WTC11 (cell line): Measurements from ENCODE around the gene KCNMA1. TPM values are rescaled to one million over a fixed set of nuclear protein-coding genes. Genes with fewer than 3 reads are reported as not detected.
A peak's percentile ranks its signal among the peaks of the same experiment; 100 is the strongest.

Source experiments
- ATAC-seq: fragments of 200-7000 bp; cut with Tn5 transposase; 2 replicates; pipeline ENCODE4 v1.10.0; 2021; ENCODE audit warnings: mild to moderate bottlenecking, moderate library complexity
- CTCF ChIA-PET: fragments of 300-600 bp; sonication (Branson Sonifier 250); formaldehyde crosslinking; loops from one replicate; lab custom pipeline; 2021; ENCODE audit warnings: antibody characterized with exemption; lab: Charles Lee
- POLR2A ChIA-PET: fragments of 350-600 bp; sonication (Branson Sonifier 250); formaldehyde crosslinking; loops from one replicate; lab custom pipeline; 2021; ENCODE audit warnings: antibody characterized with exemption; lab: Charles Lee
- DNase-seq: peaks from one replicate; pipeline ENCODE4 v3.0.0; 2021; ENCODE audit warnings: low spot score
- H3K27ac Mint-ChIP-seq: 2 replicates; pipeline ENCODE4 v1.8.0; 2021; ENCODE audit warnings: mixed read lengths
- H3K27me3 Mint-ChIP-seq: 2 replicates; pipeline ENCODE4 v1.8.0; 2021; ENCODE audit warnings: low read depth, mild to moderate bottlenecking, moderate library complexity, mixed read lengths
- H3K36me3 Mint-ChIP-seq: 2 replicates; pipeline ENCODE4 v1.8.0; 2021; ENCODE audit warnings: mixed read lengths
- H3K4me1 Mint-ChIP-seq: 2 replicates; pipeline ENCODE4 v1.8.0; 2022; ENCODE audit warnings: mixed read lengths
- H3K4me3 Mint-ChIP-seq: 2 replicates; pipeline ENCODE4 v1.8.0; 2021; ENCODE audit warnings: mild to moderate bottlenecking, moderate library complexity, mixed read lengths
- H3K9me3 Mint-ChIP-seq: 2 replicates; pipeline ENCODE4 v1.8.0; 2021; ENCODE audit warnings: mixed read lengths
- CREM ChIP-seq: sonication (generic); formaldehyde crosslinking; IDR thresholded peaks from 2 replicates; pipeline ENCODE4 v1.8.1; 2022; ENCODE audit warnings: mild to moderate bottlenecking, missing genetic modification reagents, moderate library complexity
- ELF4 ChIP-seq: sonication (generic); formaldehyde crosslinking; IDR thresholded peaks from 2 replicates; pipeline ENCODE4 v1.8.1; 2022; ENCODE audit warnings: low read depth, mild to moderate bottlenecking, moderate library complexity, missing genetic modification reagents
- GTF2I ChIP-seq: fragments of 250-450 bp; sonication (Bioruptor Pico); conservative IDR thresholded peaks from 2 replicates; pipeline ENCODE4 v1.4.0; 2021; ENCODE audit warnings: mild to moderate bottlenecking
- HMGA2 ChIP-seq: fragments of 250-450 bp; sonication (Bioruptor Pico); IDR thresholded peaks from 2 replicates; pipeline ENCODE4 v1.4.0; 2021; ENCODE audit warnings: mild to moderate bottlenecking, moderate library complexity
- IRF2 ChIP-seq: sonication (generic); formaldehyde crosslinking; IDR thresholded peaks from 2 replicates; pipeline ENCODE4 v1.8.0; 2022; ENCODE audit warnings: low read depth, missing genetic modification reagents, borderline replicate concordance
- JUN ChIP-seq: sonication (generic); formaldehyde crosslinking; IDR thresholded peaks from 2 replicates; pipeline ENCODE4 v1.8.0; 2023; ENCODE audit warnings: mild to moderate bottlenecking, missing genetic modification reagents
- MXD4 ChIP-seq: fragments of 250-450 bp; sonication (Bioruptor Pico); IDR thresholded peaks from 2 replicates; pipeline ENCODE4 v1.8.0; 2021; ENCODE audit warnings: mild to moderate bottlenecking, moderate library complexity, borderline replicate concordance
- SOX15 ChIP-seq: fragments of 250-450 bp; sonication (Bioruptor Pico); IDR thresholded peaks from 2 replicates; pipeline ENCODE4 v1.9.0; 2021; ENCODE audit warnings: mild to moderate bottlenecking
- TCF7 ChIP-seq: sonication (generic); formaldehyde crosslinking; IDR thresholded peaks from 2 replicates; pipeline ENCODE4 v1.8.0; 2022; ENCODE audit warnings: mild to moderate bottlenecking, low read depth, missing genetic modification reagents, moderate library complexity
- TP53 ChIP-seq: sonication (generic); formaldehyde crosslinking; IDR thresholded peaks from 2 replicates; pipeline ENCODE4 v1.8.1; 2023; ENCODE audit warnings: mild to moderate bottlenecking, missing genetic modification reagents
- ZNF416 ChIP-seq: fragments of 250-450 bp; sonication (Bioruptor Pico); IDR thresholded peaks from 2 replicates; pipeline ENCODE4 v1.9.0; 2021; ENCODE audit warnings: mild to moderate bottlenecking, inconsistent platforms
- ZNF423 ChIP-seq: fragments of 250-450 bp; sonication (Bioruptor Pico); IDR thresholded peaks from 2 replicates; pipeline ENCODE4 v2.1.2; 2022; ENCODE audit warnings: mild to moderate bottlenecking, moderate library complexity
- total RNA-seq: library from RNA; stranded (reverse); gene quantifications from 3 replicates; pipeline ENCODE4 v1.2.3, GENCODE V29; 2021
- TF ChIP-seq, protein P1 (sequence below): fragments of 250-450 bp; sonication (Bioruptor Pico); IDR thresholded peaks from 2 replicates; pipeline ENCODE4 v1.9.0; 2021; ENCODE audit warnings: mild to moderate bottlenecking
- TF ChIP-seq, protein P2 (sequence below): sonication (generic); formaldehyde crosslinking; IDR thresholded peaks from 2 replicates; pipeline ENCODE4 v1.8.1; 2023; ENCODE audit warnings: mild to moderate bottlenecking, missing genetic modification reagents
- TF ChIP-seq, protein P3 (sequence below): fragments of 250-450 bp; sonication (Bioruptor Pico); IDR thresholded peaks from 2 replicates; pipeline ENCODE4 v1.8.0; 2021; ENCODE audit warnings: mild to moderate bottlenecking
- TF ChIP-seq, protein P4 (sequence below): sonication (generic); formaldehyde crosslinking; IDR thresholded peaks from 2 replicates; pipeline ENCODE4 v1.8.1; 2023; ENCODE audit warnings: mild to moderate bottlenecking, missing genetic modification reagents, moderate library complexity
- TF ChIP-seq, protein P5 (sequence below): fragments of 250-450 bp; sonication (Bioruptor Pico); conservative IDR thresholded peaks from 2 replicates; pipeline ENCODE4 v1.9.0; 2021; ENCODE audit warnings: mild to moderate bottlenecking
- TF ChIP-seq, protein P6 (sequence below): sonication (generic); formaldehyde crosslinking; IDR thresholded peaks from 2 replicates; pipeline ENCODE4 v1.8.1; 2022; ENCODE audit warnings: low read depth, missing genetic modification reagents, borderline replicate concordance

The KCNMA1 gene
- total RNA-seq, 1 experiment from 2014 or later = 7.3 TPM

DNA sequence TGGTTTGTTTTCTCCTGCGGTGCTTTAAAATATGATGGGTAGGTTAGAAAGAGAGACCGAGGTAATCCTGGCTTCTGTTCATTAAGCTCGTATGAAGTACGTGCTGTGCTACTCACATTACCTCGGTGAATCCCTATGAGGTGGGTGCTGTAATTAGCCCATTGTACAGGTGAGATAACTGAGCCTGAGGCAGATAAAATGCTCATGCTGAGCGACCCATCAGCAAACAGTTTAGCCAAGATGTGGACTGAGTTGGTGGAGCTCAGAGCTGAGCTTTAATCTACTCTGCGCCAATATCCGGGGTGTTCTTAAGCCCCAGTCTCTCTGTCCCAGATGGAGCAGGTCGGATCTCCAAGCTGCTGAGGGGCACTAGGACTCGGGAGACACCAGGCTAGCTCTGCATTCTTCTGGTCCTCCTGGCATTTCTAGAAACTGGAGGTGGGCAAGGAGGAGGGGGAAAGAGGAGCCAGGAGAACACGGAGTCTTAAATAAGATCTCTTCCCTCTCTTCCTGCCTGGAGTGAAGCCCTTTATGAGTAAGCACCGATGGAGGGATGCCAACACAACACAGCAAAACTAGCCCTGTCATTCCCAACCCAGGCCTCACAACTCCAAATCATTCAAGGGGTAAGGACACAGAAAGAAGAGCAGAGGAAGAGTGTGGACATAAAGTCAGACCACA lies 458.5 kb downstream of the KCNMA1 start:
- POLR2A ChIA-PET = no interaction called here
- Mint-ChIP-seq H3K36me3 (no peaks in the 10 kb centered on the region), H3K4me1 (peaks cover 9% of the 10 kb centered on the region), H3K27me3 (no peaks in the 10 kb centered on the region), H3K9me3 (no peaks in the 10 kb centered on the region; the same call in 1 of the 2 replicates), H3K27ac (no peak overlapping the region), H3K4me3 (no peak overlapping the region)
- DNase-seq (no peak), ATAC-seq (peak; percentile 88)
- CTCF ChIA-PET = interaction anchor here (1.0 to 1.2 kb wide), 2 partner anchors 9 to 13 kb away, joined by 4 to 5 read pairs; no protein-coding TSS in a partner anchor
- TF ChIP-seq CREM (CRISPR knock-in tag) (no peak), GTF2I (CRISPR knock-in tag) (peak; percentile 93)
- TF ChIP-seq, protein P1, sequence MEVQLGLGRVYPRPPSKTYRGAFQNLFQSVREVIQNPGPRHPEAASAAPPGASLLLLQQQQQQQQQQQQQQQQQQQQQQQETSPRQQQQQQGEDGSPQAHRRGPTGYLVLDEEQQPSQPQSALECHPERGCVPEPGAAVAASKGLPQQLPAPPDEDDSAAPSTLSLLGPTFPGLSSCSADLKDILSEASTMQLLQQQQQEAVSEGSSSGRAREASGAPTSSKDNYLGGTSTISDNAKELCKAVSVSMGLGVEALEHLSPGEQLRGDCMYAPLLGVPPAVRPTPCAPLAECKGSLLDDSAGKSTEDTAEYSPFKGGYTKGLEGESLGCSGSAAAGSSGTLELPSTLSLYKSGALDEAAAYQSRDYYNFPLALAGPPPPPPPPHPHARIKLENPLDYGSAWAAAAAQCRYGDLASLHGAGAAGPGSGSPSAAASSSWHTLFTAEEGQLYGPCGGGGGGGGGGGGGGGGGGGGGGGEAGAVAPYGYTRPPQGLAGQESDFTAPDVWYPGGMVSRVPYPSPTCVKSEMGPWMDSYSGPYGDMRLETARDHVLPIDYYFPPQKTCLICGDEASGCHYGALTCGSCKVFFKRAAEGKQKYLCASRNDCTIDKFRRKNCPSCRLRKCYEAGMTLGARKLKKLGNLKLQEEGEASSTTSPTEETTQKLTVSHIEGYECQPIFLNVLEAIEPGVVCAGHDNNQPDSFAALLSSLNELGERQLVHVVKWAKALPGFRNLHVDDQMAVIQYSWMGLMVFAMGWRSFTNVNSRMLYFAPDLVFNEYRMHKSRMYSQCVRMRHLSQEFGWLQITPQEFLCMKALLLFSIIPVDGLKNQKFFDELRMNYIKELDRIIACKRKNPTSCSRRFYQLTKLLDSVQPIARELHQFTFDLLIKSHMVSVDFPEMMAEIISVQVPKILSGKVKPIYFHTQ (CRISPR knock-in tag) = no peak

DNA sequence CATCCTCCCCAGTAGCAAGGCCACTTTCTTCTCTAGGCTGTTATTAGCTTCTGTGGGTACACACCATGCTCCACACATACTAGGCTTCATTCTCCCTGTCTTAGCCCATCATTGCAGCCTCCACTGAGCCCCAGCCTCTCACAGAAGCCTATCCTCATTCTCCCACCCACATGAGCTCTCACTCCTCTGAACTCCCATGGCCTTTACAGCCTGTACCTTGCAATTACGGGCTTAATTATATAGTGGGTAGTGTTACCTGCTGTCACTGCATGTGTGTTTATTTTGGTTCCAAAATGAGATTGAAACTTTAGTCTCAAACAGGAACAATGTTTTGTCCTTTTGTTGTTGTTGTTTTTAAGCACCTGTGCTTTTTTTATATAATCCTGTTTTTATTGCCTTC lies 460.0 kb downstream of the KCNMA1 start:
- no peak overlapping the region for H3K27ac Mint-ChIP-seq
- CTCF ChIA-PET = no interaction called here
- no peak for TF ChIP-seq IRF2 (CRISPR knock-in tag)
- TF ChIP-seq TCF7 (CRISPR knock-in tag) = no peak
- TF ChIP-seq HMGA2 (CRISPR knock-in tag) = no peak
- no peak for TF ChIP-seq TP53
- TF ChIP-seq JUN (CRISPR knock-in tag) = no peak
- TF ChIP-seq, protein P2, sequence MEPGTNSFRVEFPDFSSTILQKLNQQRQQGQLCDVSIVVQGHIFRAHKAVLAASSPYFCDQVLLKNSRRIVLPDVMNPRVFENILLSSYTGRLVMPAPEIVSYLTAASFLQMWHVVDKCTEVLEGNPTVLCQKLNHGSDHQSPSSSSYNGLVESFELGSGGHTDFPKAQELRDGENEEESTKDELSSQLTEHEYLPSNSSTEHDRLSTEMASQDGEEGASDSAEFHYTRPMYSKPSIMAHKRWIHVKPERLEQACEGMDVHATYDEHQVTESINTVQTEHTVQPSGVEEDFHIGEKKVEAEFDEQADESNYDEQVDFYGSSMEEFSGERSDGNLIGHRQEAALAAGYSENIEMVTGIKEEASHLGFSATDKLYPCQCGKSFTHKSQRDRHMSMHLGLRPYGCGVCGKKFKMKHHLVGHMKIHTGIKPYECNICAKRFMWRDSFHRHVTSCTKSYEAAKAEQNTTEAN (CRISPR knock-in tag) = no peak
- no peak for TF ChIP-seq SOX15
- TF ChIP-seq, protein P3, sequence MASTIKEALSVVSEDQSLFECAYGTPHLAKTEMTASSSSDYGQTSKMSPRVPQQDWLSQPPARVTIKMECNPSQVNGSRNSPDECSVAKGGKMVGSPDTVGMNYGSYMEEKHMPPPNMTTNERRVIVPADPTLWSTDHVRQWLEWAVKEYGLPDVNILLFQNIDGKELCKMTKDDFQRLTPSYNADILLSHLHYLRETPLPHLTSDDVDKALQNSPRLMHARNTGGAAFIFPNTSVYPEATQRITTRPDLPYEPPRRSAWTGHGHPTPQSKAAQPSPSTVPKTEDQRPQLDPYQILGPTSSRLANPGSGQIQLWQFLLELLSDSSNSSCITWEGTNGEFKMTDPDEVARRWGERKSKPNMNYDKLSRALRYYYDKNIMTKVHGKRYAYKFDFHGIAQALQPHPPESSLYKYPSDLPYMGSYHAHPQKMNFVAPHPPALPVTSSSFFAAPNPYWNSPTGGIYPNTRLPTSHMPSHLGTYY (CRISPR knock-in tag) = no peak
- TF ChIP-seq, protein P4, sequence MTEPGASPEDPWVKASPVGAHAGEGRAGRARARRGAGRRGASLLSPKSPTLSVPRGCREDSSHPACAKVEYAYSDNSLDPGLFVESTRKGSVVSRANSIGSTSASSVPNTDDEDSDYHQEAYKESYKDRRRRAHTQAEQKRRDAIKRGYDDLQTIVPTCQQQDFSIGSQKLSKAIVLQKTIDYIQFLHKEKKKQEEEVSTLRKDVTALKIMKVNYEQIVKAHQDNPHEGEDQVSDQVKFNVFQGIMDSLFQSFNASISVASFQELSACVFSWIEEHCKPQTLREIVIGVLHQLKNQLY (CRISPR knock-in tag) = no peak
- no peak for TF ChIP-seq ZNF416
- TF ChIP-seq, protein P5, sequence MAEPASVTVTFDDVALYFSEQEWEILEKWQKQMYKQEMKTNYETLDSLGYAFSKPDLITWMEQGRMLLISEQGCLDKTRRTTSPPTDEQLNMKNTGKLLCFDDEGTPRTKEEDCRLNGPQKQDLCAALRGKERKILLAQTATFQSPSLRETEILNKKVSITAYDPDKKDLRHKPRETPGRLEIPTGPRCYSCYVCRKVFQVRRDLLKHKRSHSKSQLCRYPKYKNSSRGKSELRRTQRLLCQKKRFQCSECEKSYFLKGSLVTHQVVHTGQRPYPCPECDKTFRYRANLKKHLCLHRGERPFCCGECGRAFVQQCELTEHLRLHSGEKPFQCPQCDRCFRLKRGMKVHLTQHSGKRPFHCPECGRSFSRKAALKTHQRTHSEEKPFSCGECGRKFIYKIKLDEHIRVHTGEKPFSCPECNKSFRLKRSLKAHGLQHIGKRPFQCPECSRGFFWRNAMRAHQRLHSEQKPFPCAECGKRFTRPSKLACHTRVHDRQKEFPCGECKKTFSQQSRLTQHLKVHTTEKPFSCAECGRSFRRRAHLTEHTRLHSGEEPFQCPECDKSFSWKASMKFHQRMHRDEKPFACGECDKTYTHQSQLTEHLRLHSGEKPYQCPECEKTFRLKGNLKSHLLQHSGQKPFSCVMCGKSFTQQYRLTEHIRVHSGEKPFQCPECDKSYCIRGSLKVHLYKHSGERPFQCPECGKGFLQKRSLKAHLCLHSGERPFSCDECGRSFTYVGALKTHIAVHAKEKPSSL = no peak
- TF ChIP-seq MXD4 (CRISPR knock-in tag) = no peak
- TF ChIP-seq, protein P6, sequence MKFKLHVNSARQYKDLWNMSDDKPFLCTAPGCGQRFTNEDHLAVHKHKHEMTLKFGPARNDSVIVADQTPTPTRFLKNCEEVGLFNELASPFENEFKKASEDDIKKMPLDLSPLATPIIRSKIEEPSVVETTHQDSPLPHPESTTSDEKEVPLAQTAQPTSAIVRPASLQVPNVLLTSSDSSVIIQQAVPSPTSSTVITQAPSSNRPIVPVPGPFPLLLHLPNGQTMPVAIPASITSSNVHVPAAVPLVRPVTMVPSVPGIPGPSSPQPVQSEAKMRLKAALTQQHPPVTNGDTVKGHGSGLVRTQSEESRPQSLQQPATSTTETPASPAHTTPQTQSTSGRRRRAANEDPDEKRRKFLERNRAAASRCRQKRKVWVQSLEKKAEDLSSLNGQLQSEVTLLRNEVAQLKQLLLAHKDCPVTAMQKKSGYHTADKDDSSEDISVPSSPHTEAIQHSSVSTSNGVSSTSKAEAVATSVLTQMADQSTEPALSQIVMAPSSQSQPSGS (CRISPR knock-in tag) = no peak
- no peak for TF ChIP-seq ZNF423
- TF ChIP-seq ELF4 (CRISPR knock-in tag) = no peak
- TF ChIP-seq, all 79 proteins: peak for 0

More for the DNA sequence above, 460.0 kb downstream of the KCNMA1 start:
- no peak overlapping the region for H3K4me3 Mint-ChIP-seq
- POLR2A ChIA-PET = interaction anchor here (0.6 to 0.7 kb wide), 2 partner anchors 216 to 874 kb away, joined by 5 to 7 read pairs; no protein-coding TSS in a partner anchor
- H3K27me3 Mint-ChIP-seq = no peaks in the 10 kb centered on the region; the same call in 1 of the 2 replicates
- peaks cover 9% of the 10 kb centered on the region for H3K4me1 Mint-ChIP-seq
- no peaks in the 10 kb centered on the region for H3K36me3 Mint-ChIP-seq
- no peak for DNase-seq
- H3K9me3 Mint-ChIP-seq = no peaks in the 10 kb centered on the region; the same call in 1 of the 2 replicates
- ATAC-seq = no peak
